WTC11 (cell line): ENCODE measurements around the gene NUDCD3.

Source experiments
- CTCF ChIP-seq: fragments of 200-600 bp; IDR thresholded peaks from 2 replicates; pipeline ENCODE4 v1.8.0; 2022; ENCODE audit warnings: antibody characterized with exemption
- HMGXB4 ChIP-seq: sonication (generic); formaldehyde crosslinking; IDR thresholded peaks from 2 replicates; pipeline ENCODE4 v1.8.1; 2023; ENCODE audit warnings: mild to moderate bottlenecking, moderate library complexity, missing genetic modification reagents

GRCh38 chr7:44534501-44534900, 44.0 kb upstream of the NUDCD3 start:
- TF ChIP-seq HMGXB4 (CRISPR knock-in tag) (no peak), CTCF (peak; percentile 75)
